Measurements from ENCODE around the gene RPTOR. TPM values are rescaled to one million over a fixed set of nuclear protein-coding genes. Genes with fewer than 3 reads are reported as not detected.

RPTOR gene
- total RNA-seq, 4 donors from 2014 or later, result 47.6 to 56.9 (median 55.4) TPM

DNA sequence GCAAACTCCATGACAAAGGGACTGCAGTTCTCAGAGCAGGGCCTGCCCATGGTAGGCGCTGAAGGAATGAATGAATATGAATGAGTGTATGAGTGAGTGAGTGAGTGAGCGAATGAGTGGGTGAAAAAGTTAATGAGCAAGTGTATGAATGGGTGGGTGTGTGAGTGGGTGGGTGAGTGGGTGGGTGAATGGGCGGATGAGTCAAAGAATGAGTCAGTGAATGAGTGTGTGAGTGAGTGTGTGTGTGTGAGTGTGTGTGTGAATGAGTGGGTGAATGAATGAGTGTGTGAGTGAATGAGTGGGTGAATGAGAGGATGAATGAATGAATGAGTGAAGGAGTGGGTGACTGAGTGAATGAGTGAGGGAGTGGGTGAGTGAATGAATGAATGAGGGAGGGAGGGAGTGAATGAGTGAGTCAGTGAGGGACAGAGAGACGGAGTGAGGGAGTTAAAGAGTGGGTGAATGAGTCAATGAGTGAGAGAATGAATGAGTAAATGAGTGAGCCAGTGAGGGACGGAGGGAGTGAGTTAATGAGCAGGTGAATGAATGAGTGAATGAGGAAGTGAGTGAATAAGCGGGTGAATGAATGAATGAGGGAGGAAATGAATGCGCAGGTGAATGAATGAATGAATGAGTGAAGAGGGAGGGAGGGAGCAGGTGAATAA is 435.9 kb downstream of the RPTOR start:
- no peak overlapping the region for H3K4me3 ChIP-seq
- DNase-seq, result no peak
- H3K27me3 ChIP-seq, result peaks cover 0 to 6% (median 4%) of the 10 kb centered on the region in 3 donors
- intact Hi-C loops (cut with DNase I; ENCODE audit: low total_unique reads) (loop anchor here (1.0 to 10.0 kb wide), 2 partner anchors 406 to 553 kb away; no protein-coding TSS in a partner anchor), in situ Hi-C loops (cut with MboI; ENCODE audit: low sequenced_read_pairs in 4 of 4) (loop anchor here in 3 of 4 donors (5.0 to 10.0 kb wide), 2 partner anchors 553 to 556 kb away; no protein-coding TSS in a partner anchor)
- no peaks in the 10 kb centered on the region for H3K9me3 ChIP-seq
- ATAC-seq, result no peak
- TF ChIP-seq, protein P1, sequence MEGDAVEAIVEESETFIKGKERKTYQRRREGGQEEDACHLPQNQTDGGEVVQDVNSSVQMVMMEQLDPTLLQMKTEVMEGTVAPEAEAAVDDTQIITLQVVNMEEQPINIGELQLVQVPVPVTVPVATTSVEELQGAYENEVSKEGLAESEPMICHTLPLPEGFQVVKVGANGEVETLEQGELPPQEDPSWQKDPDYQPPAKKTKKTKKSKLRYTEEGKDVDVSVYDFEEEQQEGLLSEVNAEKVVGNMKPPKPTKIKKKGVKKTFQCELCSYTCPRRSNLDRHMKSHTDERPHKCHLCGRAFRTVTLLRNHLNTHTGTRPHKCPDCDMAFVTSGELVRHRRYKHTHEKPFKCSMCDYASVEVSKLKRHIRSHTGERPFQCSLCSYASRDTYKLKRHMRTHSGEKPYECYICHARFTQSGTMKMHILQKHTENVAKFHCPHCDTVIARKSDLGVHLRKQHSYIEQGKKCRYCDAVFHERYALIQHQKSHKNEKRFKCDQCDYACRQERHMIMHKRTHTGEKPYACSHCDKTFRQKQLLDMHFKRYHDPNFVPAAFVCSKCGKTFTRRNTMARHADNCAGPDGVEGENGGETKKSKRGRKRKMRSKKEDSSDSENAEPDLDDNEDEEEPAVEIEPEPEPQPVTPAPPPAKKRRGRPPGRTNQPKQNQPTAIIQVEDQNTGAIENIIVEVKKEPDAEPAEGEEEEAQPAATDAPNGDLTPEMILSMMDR (IDR thresholded peaks at IDR 0.05 in 4 of 5, conservative IDR thresholded peaks at IDR 0.05 in 1 of 5), result no peak
- no peak for TF ChIP-seq POLR2A (IDR thresholded peaks at IDR 0.05)
- H3K4me1 ChIP-seq, result peaks cover 0 to 6% of the 10 kb centered on the region in 2 donors
- H3K36me3 ChIP-seq, result no peaks in the 10 kb centered on the region
- no peak overlapping the region for H3K27ac ChIP-seq

DNA sequence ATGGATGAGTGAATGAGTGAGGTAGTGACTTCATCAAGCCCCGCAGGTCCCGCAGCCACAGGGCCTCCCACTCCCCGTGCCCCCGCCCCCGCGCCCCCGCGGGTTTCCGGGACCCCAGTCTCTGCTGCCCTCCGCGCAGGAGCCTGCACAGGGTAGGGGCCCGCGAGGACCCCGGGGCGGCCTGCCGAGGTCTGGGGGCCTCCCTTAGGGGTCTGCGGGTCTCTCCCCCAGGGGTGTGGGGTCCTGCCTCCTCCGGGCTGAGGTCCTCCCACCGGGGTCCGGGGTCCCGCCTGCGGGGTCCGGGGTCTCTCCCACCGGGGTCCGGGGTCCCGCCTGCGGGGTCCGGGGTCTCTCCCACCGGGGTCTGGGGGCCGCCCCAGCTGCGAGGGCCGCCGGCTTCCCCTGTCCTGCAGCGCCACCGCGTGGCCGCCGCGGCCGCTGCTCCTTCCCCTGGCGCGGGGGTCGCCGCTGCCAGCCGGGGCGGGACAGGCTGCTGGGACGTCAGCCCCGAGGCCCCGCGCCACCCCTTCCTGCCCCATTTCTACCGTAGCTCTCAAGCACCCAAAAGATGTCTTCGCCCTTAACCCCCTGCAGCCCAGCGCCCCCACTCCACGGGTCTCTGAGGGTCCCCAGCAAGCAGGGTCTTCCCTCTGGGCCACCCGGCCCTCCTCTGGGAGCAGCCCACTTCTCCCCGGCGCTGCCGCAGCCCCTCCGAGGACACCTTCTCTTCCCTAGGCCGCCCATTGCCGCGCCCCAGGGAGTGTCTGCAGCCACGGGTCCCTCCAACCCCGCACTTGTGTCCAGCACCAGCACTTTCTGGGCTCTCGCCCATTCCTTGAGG is 436.6 kb downstream of the RPTOR start:
- Histone ChIP-seq H3K9me3 (no peaks in the 10 kb centered on the region), H3K4me1 (peaks cover 0 to 6% of the 10 kb centered on the region in 2 donors), H3K36me3 (no peaks in the 10 kb centered on the region), H3K27ac (no peak overlapping the region), H3K27me3 (peaks cover 0 to 6% (median 4%) of the 10 kb centered on the region in 3 donors), H3K4me3 (peak overlapping the region in 1 of 4 donors; percentile 21)
- no peak for DNase-seq
- intact Hi-C loops (cut with DNase I; ENCODE audit: low total_unique reads) (loop anchor here (1.0 to 10.0 kb wide), 2 partner anchors 406 to 554 kb away; no protein-coding TSS in a partner anchor), in situ Hi-C loops (cut with MboI; ENCODE audit: low sequenced_read_pairs in 4 of 4) (loop anchor here in 3 of 4 donors (5.0 to 10.0 kb wide), 2 partner anchors 554 to 556 kb away; no protein-coding TSS in a partner anchor)
- TF ChIP-seq, protein P1 (IDR thresholded peaks at IDR 0.05 in 4 of 5, conservative IDR thresholded peaks at IDR 0.05 in 1 of 5), result peak; percentile 66 to 97 (median 85)
- TF ChIP-seq POLR2A (IDR thresholded peaks at IDR 0.05), result no peak
- peak in 1 of 2 donors; percentile 32 for ATAC-seq

DNA sequence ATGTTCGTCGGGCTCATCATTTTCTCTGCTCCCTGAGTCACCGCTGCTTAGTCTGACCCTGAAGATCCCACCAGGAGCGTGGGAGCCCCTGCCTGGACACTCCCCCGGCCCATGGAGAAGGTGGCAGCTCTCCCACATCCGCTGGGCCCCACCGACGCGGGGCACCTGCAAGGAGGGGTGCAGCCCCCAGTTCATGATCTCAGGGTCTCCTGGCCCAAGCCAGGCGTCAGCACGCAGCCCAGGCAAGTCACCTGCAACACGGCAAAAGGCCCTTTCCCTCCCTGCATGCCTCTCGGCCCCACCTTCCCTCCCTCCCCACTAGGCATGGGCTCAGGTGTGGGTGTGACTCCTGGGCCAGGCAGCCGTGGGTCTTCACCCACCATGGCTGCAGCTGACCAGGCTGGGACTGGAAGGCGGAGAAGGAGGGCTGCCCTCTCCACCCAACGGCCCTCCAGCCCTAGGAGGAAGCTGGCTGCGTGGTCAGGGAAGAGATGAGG is 437.3 kb downstream of the RPTOR start:
- in situ Hi-C loops (cut with MboI; ENCODE audit: low sequenced_read_pairs in 4 of 4), result loop anchor here in 3 of 4 donors (5.0 to 10.0 kb wide), 2 partner anchors 555 to 557 kb away; no protein-coding TSS in a partner anchor
- TF ChIP-seq POLR2A (IDR thresholded peaks at IDR 0.05), result no peak
- TF ChIP-seq, protein P1 (IDR thresholded peaks at IDR 0.05 in 4 of 5, conservative IDR thresholded peaks at IDR 0.05 in 1 of 5), result no peak
- H3K9me3 ChIP-seq, result no peaks in the 10 kb centered on the region
- H3K27ac ChIP-seq, result no peak overlapping the region
- ATAC-seq, result no peak
- peaks cover 0 to 6% of the 10 kb centered on the region in 2 donors for H3K4me1 ChIP-seq
- DNase-seq, result no peak
- H3K27me3 ChIP-seq, result peaks cover 0 to 6% (median 4%) of the 10 kb centered on the region in 3 donors
- intact Hi-C loops (cut with DNase I; ENCODE audit: low total_unique reads), result loop anchor here (1.0 to 10.0 kb wide), 2 partner anchors 407 to 555 kb away; no protein-coding TSS in a partner anchor
- H3K36me3 ChIP-seq, result no peaks in the 10 kb centered on the region
- H3K4me3 ChIP-seq, result no peak overlapping the region

DNA sequence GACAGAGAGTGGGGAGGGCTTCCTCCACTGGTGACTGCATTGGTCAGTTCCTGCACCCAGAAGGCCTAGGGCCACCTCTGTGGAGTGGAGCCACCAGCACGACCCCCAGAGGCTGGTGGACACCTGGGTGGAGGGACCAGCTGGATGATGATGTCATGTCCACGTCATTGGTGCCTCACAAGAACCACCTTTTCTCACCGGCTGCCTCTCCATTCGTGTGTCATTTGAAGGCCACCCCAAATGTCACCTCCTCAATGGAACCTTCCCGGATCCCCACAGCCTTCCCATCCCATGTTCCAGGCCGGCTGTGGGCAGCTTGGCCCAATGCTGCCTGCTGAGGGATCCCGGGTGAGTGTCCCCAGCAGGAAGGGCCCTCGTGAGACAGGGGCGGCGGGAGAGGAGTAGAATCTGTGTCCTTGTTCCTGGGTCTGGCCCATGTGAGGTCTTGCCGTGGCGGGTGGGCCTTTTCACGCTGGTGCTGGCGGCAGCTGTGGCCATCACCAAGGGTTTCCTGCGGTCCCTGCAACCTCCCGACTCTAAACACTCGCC is 437.9 kb downstream of the RPTOR start:
- Histone ChIP-seq H3K27me3 (peaks cover 0 to 6% (median 4%) of the 10 kb centered on the region in 3 donors), H3K27ac (no peak overlapping the region), H3K4me1 (peaks cover 0 to 7% of the 10 kb centered on the region in 2 donors), H3K4me3 (no peak overlapping the region), H3K36me3 (no peaks in the 10 kb centered on the region), H3K9me3 (no peaks in the 10 kb centered on the region)
- TF ChIP-seq, protein P1 (IDR thresholded peaks at IDR 0.05 in 4 of 5, conservative IDR thresholded peaks at IDR 0.05 in 1 of 5), result no peak
- TF ChIP-seq POLR2A (IDR thresholded peaks at IDR 0.05), result no peak
- intact Hi-C loops (cut with DNase I; ENCODE audit: low total_unique reads), result loop anchor here (10.0 kb wide), 1 partner anchor 408 kb away; no protein-coding TSS in a partner anchor
- ATAC-seq (no peak), DNase-seq (no peak)
- in situ Hi-C loops (cut with MboI; ENCODE audit: low sequenced_read_pairs in 4 of 4), result loop anchor here in 3 of 4 donors (5.0 to 10.0 kb wide), 2 partner anchors 555 to 558 kb away; no protein-coding TSS in a partner anchor

All from gastrocnemius medialis (tissue), 4 donors.